ENCODE measurements around the gene MS4A14. TPM values are rescaled to one million over a fixed set of nuclear protein-coding genes. Genes with fewer than 3 reads are reported as not detected.

Gene MS4A14
- total RNA-seq, 1 donor from 2014 or later: not detected

DNA sequence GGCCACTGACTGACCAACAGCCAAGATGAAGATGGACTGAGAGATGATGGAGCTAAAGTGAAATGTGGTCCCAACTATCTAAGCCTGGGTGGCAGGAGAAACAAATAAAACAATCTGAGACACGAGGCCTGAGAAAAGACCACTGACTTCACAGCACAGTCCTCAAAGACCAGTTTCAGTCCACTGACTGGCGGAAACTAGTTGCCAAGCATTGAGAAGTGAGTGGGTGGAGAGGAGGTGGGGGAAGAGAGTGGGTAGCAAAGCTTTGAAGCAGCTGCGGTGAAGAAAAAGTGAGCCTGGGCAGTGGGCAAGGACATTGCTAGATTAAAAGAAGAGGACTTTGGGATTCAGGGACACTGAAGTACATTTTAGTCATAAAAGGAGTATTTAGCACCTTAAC is 61.3 kb downstream of the MS4A14 start:
- Mint-ChIP-seq H3K4me1 (ENCODE audit: low read depth) (no peaks in the 10 kb centered on the region), H3K27me3 (ENCODE audit: low read depth) (peaks cover 16% of the 10 kb centered on the region), H3K27ac (no peak overlapping the region), H3K9me3 (no peaks in the 10 kb centered on the region), H3K36me3 (ENCODE audit: low read depth) (no peaks in the 10 kb centered on the region), H3K4me3 (ENCODE audit: low read depth) (no peak overlapping the region)
- DNase-seq (ENCODE audit: low spot score): no peak
- intact Hi-C loops (cut with micrococcal nuclease): no loop called here

DNA sequence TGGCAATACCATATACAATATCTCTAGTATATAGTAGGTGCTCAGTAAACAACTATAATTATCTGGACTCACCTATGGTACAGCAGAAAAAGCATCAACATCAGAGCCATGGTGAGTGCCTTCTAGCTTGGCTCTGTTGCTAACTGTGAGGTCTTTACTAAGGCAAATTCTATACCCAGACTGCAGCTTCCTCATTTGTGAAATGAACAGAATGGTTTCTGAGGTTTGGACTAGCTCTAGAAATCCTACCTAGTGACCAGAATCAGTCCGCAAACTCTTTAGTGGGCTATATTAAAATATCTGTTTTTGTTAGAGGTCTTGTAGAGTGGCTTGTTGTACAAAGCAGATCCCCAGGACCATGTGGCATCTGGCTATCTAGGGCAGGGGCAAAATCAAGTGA is 63.1 kb downstream of the MS4A14 start:
- no peak for DNase-seq (ENCODE audit: low spot score)
- no peaks in the 10 kb centered on the region for H3K36me3 Mint-ChIP-seq (ENCODE audit: low read depth)
- H3K4me1 Mint-ChIP-seq (ENCODE audit: low read depth): no peaks in the 10 kb centered on the region
- intact Hi-C loops (cut with micrococcal nuclease): no loop called here
- no peak overlapping the region for H3K4me3 Mint-ChIP-seq (ENCODE audit: low read depth)
- H3K27me3 Mint-ChIP-seq (ENCODE audit: low read depth): peaks cover 14% of the 10 kb centered on the region
- H3K27ac Mint-ChIP-seq: no peak overlapping the region
- no peaks in the 10 kb centered on the region for H3K9me3 Mint-ChIP-seq

Other genes with a start within 250 kb of the MS4A14 start
- gene MS4A6A, start 213.4 kb upstream of the MS4A14 start, total RNA-seq: not detected in 2 replicates
- not detected in 2 replicates for gene MS4A4E, start 153.3 kb upstream of the MS4A14 start, total RNA-seq
- gene MS4A4A, start 115.8 kb upstream of the MS4A14 start, total RNA-seq: not detected in 2 replicates
- not detected in 2 replicates for gene MS4A6E, start 69.2 kb upstream of the MS4A14 start, total RNA-seq
- not detected in 2 replicates for gene MS4A7, start 17.9 kb upstream of the MS4A14 start, total RNA-seq
- gene MS4A5, start 33.1 kb downstream of the MS4A14 start, total RNA-seq: not detected in 2 replicates
- gene MS4A1, start 59.4 kb downstream of the MS4A14 start, total RNA-seq: 0.25 and 0.37 TPM in 2 replicates
- gene MS4A12, start 96.3 kb downstream of the MS4A14 start, total RNA-seq: not detected in 2 replicates
- gene MS4A13, start 118.9 kb downstream of the MS4A14 start, total RNA-seq: not detected in 2 replicates

Data from activated T-helper 2 cell treated with anti-CD3 and anti-CD28 coated beads, Interferon-gamma antibody, Interleukin-2, Interleukin-4, amounts not matched to agents 10 μg/mL and 5 μg/mL and 100 μg/mL, durations not matched to agents 14 hours and 24 hours and 36 hours (primary cell).